Raji (cell line): ENCODE measurements around the gene REP15.

ENCODE experiments used
- POLR2A ChIP-seq: IDR thresholded peaks from 2 replicates; pipeline ENCODE4 v1.6.1; 2011; ENCODE audit warnings: low read depth, low read length, control low read depth; ENCODE audit not compliant: insufficient read depth

Gene REP15

DNA sequence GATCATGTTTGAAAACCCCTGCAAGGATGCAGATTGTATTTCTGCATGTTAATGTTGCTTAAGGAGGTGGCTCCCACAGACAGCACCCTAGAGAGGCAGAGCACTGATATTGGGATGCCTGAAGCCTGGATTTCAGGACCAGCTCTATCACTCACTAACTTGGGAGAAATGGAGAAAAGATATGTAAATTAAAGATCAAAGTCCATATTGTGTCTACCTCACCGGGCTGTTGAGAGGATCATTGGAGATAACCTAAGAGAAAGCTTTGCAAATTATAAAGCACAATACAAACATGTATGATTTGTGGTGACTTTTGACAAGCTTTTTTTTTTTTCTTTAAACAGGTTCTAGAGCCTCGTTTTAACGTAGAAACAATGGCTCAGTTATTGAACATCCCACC, 7.6 kb upstream of the REP15 start:
- no peak for TF ChIP-seq POLR2A

GRCh38 chr12:27689558-27690180, 6.6 kb upstream of the REP15 start:
- no peak for TF ChIP-seq POLR2A

DNA sequence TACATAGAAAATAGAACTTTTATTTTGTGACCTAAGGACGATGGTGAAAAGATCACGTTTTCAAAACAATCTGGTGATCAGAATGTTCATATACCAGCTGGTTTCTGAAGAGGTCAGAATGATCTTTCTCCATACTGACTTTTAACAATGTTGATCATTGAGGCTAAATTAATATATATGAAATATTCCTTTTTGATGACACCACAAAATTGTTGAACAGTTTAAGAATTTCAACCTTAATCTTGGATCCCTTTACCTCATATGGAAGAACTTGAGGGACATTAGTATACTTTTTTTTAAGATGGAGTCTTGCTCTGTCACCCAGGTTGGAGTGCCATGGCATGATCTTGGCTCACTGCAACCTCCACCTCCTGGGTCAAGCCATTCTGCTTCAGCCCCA, 2.8 kb upstream of the REP15 start:
- no peak for TF ChIP-seq POLR2A

- no peak for TF ChIP-seq POLR2A
Observed at GRCh38 chr12:27695556-27696292, 523 bp upstream of the REP15 start.

DNA sequence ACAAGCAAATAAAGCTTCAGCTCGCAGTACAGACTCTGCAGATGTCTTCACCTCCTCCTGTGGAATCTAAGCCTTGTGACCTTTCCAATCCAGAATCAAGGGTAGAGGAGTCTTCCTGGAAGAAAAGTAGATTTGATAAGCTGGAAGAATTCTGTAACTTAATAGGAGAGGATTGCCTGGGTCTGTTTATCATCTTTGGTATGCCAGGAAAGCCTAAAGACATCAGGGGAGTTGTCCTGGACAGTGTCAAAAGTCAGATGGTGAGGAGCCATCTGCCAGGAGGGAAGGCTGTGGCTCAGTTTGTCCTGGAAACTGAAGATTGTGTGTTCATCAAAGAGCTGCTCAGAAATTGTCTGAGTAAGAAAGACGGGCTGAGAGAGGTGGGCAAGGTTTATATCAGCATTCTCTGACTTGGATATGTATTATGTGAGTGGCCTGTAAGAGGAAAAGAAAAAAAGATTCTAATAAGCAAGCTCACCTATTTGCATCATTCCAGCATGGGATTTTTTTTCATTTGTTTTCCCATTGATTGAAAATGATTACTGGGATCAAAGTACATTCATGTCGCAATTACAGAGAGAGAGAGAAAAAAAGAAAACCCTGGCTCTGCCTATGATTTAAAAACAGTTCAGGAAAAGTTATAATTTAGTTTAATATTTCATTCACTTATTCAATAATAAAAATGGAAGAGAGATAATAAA, 767 bp downstream of the REP15 start:
- no peak for TF ChIP-seq POLR2A

GRCh38 chr12:27703720-27704452, 7.6 kb downstream of the REP15 start:
- TF ChIP-seq POLR2A, result no peak

GRCh38 chr12:27705263-27705662, 9.0 kb downstream of the REP15 start:
- no peak for TF ChIP-seq POLR2A

DNA sequence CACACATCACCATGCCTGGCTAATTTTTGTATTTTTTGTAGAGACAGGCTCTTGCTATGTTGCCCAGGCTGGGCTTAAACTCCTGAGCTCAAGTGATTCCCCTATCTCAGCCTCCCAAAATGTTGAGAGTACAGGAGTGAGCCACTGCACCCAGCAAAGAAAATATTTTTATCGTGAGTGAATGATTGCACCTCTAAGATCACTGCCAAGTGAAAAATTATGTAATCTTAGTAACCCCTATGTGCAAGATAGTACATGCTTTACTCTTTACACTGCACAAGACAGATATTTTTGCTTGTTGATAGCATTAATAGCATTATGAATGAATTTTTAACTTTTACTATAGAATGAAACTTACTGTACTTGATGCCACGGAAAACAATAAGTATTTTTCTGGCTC, 11.0 kb downstream of the REP15 start:
- no peak for TF ChIP-seq POLR2A

GRCh38 chr12:27709212-27709931, 13.1 kb downstream of the REP15 start:
- no peak for TF ChIP-seq POLR2A

GRCh38 chr12:27709932-27710591, 13.8 kb downstream of the REP15 start:
- TF ChIP-seq POLR2A, result no peak

DNA sequence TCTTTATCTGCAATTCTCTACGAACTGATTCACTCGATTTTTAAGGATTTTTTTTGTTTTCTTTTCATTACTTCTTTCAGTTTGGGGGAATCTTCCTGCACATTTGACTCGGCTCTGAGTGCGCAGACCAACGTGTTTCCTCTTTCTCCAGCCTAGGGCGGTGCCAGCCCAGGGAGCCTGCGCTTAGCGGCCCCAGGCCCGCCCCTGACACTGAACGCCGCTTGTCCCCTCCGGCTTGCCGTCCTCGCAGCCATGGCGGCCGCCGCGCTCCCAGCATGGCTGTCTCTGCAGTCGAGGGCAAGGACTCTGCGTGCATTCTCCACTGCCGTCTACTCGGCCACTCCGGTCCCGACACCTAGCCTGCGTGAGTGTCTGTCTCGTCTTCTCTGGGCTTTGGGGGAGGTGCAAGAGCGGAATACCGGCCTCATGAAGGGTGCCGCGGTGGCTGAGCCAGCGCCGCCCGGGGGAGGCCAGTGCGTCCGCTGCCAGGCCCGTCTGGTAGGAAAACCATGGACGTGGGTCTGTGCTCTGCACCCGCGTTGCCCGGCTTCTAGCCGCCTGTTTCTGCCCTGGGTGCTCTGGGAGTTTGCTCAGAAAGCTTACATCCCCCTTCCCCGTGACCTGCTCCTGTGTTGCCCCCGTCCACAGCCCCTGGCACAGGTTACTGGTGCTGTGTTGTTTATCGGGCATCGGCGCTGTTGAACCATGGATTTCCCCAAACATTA, 14.5 kb downstream of the REP15 start, which contains the start of gene MRPS35:
TSS of gene MRPS35 (plus strand) at position 241 of the 725 bp plus-strand sequence. CDS start at position 253, 12 bp downstream.
- peak; percentile 99 for TF ChIP-seq POLR2A

DNA sequence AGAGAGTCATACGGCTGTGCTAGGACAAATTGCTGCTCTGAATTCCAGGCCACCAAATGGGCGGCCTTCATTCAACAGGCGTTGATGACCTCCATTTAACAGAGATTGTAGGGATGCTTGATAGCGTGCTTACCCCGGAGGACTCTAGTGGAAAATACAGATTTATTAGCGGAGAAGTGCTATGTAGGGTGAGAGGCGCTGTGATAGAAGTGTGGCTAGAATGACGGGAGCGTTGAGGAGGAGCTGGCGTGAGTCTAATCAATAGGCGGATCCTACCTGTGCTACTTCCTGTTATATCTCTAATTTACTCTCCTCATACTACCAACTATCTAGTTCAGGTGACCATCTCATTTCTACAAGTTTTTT, 15.1 kb downstream of the REP15 start:
- no peak for TF ChIP-seq POLR2A

- TF ChIP-seq POLR2A, result no peak
Observed at GRCh38 chr12:27711967-27712366, 15.7 kb downstream of the REP15 start.

DNA sequence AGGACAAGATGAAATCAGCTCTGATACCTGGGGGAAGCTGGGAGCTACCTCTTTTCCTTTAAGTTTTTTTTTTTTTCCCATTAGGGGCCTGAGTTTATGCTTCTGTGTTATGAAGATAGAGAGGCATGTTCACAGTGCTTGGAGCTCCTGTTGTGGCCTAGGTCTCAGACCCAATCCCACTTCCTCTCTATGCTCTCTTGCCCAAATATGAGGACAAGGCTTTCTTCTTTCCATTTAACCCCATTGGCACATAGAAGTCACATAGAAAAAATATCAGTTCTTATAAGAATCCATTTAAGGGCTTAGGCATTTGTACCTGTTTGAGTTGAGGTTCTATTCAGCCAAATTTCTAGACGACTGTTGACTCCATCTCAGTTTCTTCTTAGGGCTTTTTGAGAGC, 27.0 kb downstream of the REP15 start:
- TF ChIP-seq POLR2A, result no peak
